Tibial nerve (tissue), 4 donors: ENCODE measurements around the gene MSI2. TPM values are rescaled to one million over a fixed set of nuclear protein-coding genes. Genes with fewer than 3 reads are reported as not detected.

Source experiments
- DNase-seq, 2 donors: peaks; one replicate each; pipeline ENCODE4 v3.0.0-alpha.2; 2019; ENCODE audit warnings: low spot score in 2 of 2
- H3K27ac ChIP-seq, 4 donors: fragments of 200-600 bp; sonication (generic) in 3 of 4; one replicate each; pipeline ENCODE4 v1.5.1; 2017 to 2019; ENCODE audit warnings: mild to moderate bottlenecking in 1 of 4
- H3K27me3 ChIP-seq, 2 donors: fragments of 200-600 bp; sonication (generic) in 1 of 2; one replicate each; pipeline versions ENCODE4 v1.5.1 to v1.6.0; 2017 to 2019
- H3K36me3 ChIP-seq, 3 donors: fragments of 200-600 bp; sonication (generic); one replicate each; pipeline ENCODE4 v1.5.1; 2018 to 2019
- H3K4me1 ChIP-seq, 4 donors: fragments of 200-600 bp; sonication (generic) in 3 of 4; one replicate each; pipeline ENCODE4 v1.5.1; 2017 to 2019
- H3K4me3 ChIP-seq, 4 donors: fragments of 200-600 bp; sonication (generic) in 3 of 4; one replicate each; pipeline ENCODE4 v1.5.1; 2017 to 2019; ENCODE audit warnings: mild to moderate bottlenecking in 1 of 4, moderate library complexity in 1 of 4
- H3K9me3 ChIP-seq, 4 donors: fragments of 200-600 bp; sonication (generic) in 3 of 4; one replicate each; pipeline ENCODE4 v1.5.1; 2017 to 2019
- CTCF ChIP-seq, 5 experiments: fragments of 200-600 bp in 3 of 5; fragments of 450-650 bp in 2 of 5; sonication (generic) in 3 of 5; IDR thresholded peaks; one replicate each; pipeline ENCODE4 v1.5.1; 2016 to 2019; ENCODE audit warnings: antibody characterized with exemption in 5 of 5, mild to moderate bottlenecking in 3 of 5, moderate library complexity in 2 of 5
- EP300 ChIP-seq, 2 donors: sonication (generic); formaldehyde crosslinking; IDR thresholded peaks; one replicate each; pipeline ENCODE4 v1.6.1; 2017; ENCODE audit warnings: antibody characterized with exemption in 2 of 2, mild to moderate bottlenecking in 1 of 2
- POLR2A ChIP-seq, 2 donors: fragments of 450-650 bp; IDR thresholded peaks; one replicate each; pipeline ENCODE4 v1.6.1; 2017; ENCODE audit warnings: antibody characterized with exemption in 2 of 2, mild to moderate bottlenecking in 2 of 2, moderate library complexity in 2 of 2
- WGBS, 2 donors: methylation state at CpG; one replicate each; pipeline ENCODE4 v1.1.5; 2018; 5-methylcytosine and 5-hydroxymethylcytosine counted together
- total RNA-seq, 4 donors: library from RNA; depleted of rRNA; stranded (reverse); fragments of >200 nt; gene quantifications; one replicate each; pipeline ENCODE4 v1.1.0, GENCODE V29; 2016

The MSI2 gene
- total RNA-seq, 4 donors from 2014 or later, result 11.5 to 18.3 (median 14.2) TPM

- no peaks in the 10 kb centered on the region for H3K9me3 ChIP-seq
- H3K4me3 ChIP-seq, result no peak overlapping the region
- WGBS, 2 donors, result 70 to 90% methylated on average over 3 of the region's 3 CpGs
- DNase-seq, result no peak
- no peak overlapping the region for H3K27ac ChIP-seq
- no peaks in the 10 kb centered on the region for H3K36me3 ChIP-seq
- no peaks in the 10 kb centered on the region for H3K27me3 ChIP-seq
- no peak for TF ChIP-seq CTCF (IDR thresholded peaks at IDR 0.05)
- TF ChIP-seq POLR2A (IDR thresholded peaks at IDR 0.05), result no peak
- H3K4me1 ChIP-seq, result peaks cover 0 to 9% (median 0%) of the 10 kb centered on the region in 4 donors
Measured at GRCh38 chr17:57288773-57289121, 32.4 kb downstream of the MSI2 start.

- Histone ChIP-seq H3K4me3 (no peak overlapping the region), H3K4me1 (peaks cover 0 to 9% (median 0%) of the 10 kb centered on the region in 4 donors), H3K27me3 (no peaks in the 10 kb centered on the region), H3K9me3 (no peaks in the 10 kb centered on the region), H3K36me3 (no peaks in the 10 kb centered on the region), H3K27ac (no peak overlapping the region)
- no peak for TF ChIP-seq POLR2A (IDR thresholded peaks at IDR 0.05)
- no peak for TF ChIP-seq CTCF (IDR thresholded peaks at IDR 0.05)
- no peak for TF ChIP-seq EP300 (IDR thresholded peaks at IDR 0.05)
- 67 to 74% methylated on average over 5 of the region's 5 CpGs for WGBS, 2 donors
- DNase-seq, result no peak
Measured at GRCh38 chr17:57289130-57289529, 32.8 kb downstream of the MSI2 start.

- Histone ChIP-seq H3K9me3 (no peaks in the 10 kb centered on the region), H3K27ac (no peak overlapping the region), H3K4me1 (peaks cover 0 to 9% (median 0%) of the 10 kb centered on the region in 4 donors), H3K4me3 (no peak overlapping the region), H3K36me3 (no peaks in the 10 kb centered on the region), H3K27me3 (no peaks in the 10 kb centered on the region)
- no peak for DNase-seq
- 80 to 83% methylated on average over 7 of the region's 8 CpGs for WGBS, 2 donors
- no peak for TF ChIP-seq CTCF (IDR thresholded peaks at IDR 0.05)
- no peak for TF ChIP-seq POLR2A (IDR thresholded peaks at IDR 0.05)
- no peak for TF ChIP-seq EP300 (IDR thresholded peaks at IDR 0.05)
Measured at GRCh38 chr17:57289613-57290012, 33.3 kb downstream of the MSI2 start.

- 90% methylated on average over 10 of the region's 10 CpGs for WGBS, 2 donors
- Histone ChIP-seq H3K27me3 (no peaks in the 10 kb centered on the region), H3K4me3 (no peak overlapping the region), H3K9me3 (no peaks in the 10 kb centered on the region), H3K4me1 (peaks cover 0 to 8% (median 1%) of the 10 kb centered on the region in 4 donors), H3K27ac (no peak overlapping the region), H3K36me3 (no peaks in the 10 kb centered on the region)
- TF ChIP-seq CTCF (IDR thresholded peaks at IDR 0.05), result no peak
- TF ChIP-seq EP300 (IDR thresholded peaks at IDR 0.05), result no peak
- TF ChIP-seq POLR2A (IDR thresholded peaks at IDR 0.05), result no peak
- no peak for DNase-seq
Measured at GRCh38 chr17:57290981-57291380, 34.7 kb downstream of the MSI2 start.

GRCh38 chr17:57292091-57292490 is 35.8 kb downstream of the MSI2 start:
- Histone ChIP-seq H3K4me1 (peaks cover 0 to 8% (median 1%) of the 10 kb centered on the region in 4 donors), H3K9me3 (no peaks in the 10 kb centered on the region), H3K36me3 (no peaks in the 10 kb centered on the region), H3K4me3 (no peak overlapping the region), H3K27me3 (no peaks in the 10 kb centered on the region), H3K27ac (no peak overlapping the region)
- DNase-seq, result no peak
- TF ChIP-seq EP300 (IDR thresholded peaks at IDR 0.05), result no peak
- no peak for TF ChIP-seq POLR2A (IDR thresholded peaks at IDR 0.05)
- TF ChIP-seq CTCF (IDR thresholded peaks at IDR 0.05), result no peak
- 94 to 96% methylated on average over 5 of the region's 5 CpGs for WGBS, 2 donors
